GM13977 (cell line): ENCODE measurements around the gene CLEC16A.

Experiments used
- DNase-seq: peaks from one replicate; pipeline ENCODE4 v3.0.0; 2012; ENCODE audit warnings: low spot score
- in situ Hi-C: fragments of 300-500 bp; cut with MboI; formaldehyde crosslinking; loops from one replicate; pipeline ENCODE4 v1.12.0; 2022; ENCODE audit warnings: low sequenced_read_pairs, low pct_unique_long_range_greater_than_20kb, mixed read lengths, inconsistent platforms; ENCODE audit not compliant: unreplicated experiment
- TF ChIP-seq, protein P1 (sequence below): IDR thresholded peaks from 2 replicates; pipeline ENCODE4 v1.5.1; 2012; ENCODE audit warnings: mild to moderate bottlenecking, control low read depth; ENCODE audit not compliant: insufficient read depth; ENCODE audit errors: extremely low read depth, missing control alignments

CLEC16A gene

DNA sequence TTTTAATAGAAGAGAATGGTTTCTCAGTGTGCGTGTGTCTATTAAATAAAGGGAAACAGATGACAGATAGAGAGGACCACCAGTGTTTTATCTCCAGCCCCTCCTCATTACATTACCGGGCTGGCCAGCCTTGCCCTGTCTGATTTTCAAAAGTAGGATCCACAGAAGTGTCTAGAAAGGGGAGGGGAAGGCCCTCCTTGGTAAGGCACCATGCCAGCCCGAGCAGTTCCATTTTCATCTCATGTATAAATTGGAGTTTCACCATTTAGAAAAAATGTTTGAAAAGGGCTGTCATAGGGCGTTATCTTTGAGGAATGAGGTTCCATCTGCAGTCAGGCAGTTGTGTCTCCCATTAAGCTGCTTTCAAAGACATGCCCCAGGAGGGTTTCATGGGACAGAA, 214.9 kb downstream of the CLEC16A start:
- TF ChIP-seq, protein P1, sequence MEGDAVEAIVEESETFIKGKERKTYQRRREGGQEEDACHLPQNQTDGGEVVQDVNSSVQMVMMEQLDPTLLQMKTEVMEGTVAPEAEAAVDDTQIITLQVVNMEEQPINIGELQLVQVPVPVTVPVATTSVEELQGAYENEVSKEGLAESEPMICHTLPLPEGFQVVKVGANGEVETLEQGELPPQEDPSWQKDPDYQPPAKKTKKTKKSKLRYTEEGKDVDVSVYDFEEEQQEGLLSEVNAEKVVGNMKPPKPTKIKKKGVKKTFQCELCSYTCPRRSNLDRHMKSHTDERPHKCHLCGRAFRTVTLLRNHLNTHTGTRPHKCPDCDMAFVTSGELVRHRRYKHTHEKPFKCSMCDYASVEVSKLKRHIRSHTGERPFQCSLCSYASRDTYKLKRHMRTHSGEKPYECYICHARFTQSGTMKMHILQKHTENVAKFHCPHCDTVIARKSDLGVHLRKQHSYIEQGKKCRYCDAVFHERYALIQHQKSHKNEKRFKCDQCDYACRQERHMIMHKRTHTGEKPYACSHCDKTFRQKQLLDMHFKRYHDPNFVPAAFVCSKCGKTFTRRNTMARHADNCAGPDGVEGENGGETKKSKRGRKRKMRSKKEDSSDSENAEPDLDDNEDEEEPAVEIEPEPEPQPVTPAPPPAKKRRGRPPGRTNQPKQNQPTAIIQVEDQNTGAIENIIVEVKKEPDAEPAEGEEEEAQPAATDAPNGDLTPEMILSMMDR = no peak
- no peak for DNase-seq
- in situ Hi-C loops = no loop called here

DNA sequence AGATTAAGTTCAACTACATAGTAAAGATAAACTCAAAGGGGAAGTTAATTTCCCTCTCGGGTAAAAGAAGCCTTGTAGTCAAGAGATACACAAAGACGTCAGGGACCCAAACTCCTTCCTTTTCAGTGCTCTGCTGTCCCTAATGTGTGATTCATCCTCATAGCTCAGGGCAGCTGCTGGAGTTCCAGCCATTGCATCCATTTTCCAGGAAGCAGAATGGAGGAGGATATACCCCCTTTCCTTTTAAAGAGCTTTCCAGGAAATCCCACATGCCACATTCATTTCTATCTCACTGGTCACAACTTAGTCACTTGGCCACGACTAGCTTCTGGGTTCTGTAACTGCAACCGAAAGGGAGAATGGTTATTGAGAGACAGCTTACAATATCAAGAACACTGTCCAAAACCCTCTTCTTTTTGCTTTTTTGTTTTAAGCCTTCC, 216.3 kb downstream of the CLEC16A start:
- DNase-seq = no peak
- TF ChIP-seq, protein P1 = no peak
- in situ Hi-C loops = no loop called here

DNA sequence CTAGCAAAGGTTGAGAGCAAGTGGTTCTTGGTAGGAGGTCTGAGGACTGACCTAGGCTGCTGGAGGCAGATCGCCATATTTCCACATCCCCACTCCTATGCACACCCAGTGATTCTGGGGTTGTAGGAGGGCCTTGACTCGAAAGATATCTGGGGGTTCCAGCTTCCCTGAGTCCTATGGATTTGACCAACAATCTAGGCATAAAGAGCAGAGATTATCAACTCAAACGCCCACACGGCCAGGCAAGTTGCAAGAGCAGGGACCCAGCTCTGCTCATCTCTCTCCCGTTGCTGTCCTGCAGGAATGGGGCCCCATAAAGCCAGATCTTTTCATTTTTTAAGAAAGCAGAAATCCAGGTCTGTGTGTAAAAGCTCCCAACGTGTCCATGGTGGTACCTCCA, 217.1 kb downstream of the CLEC16A start:
- no peak for DNase-seq
- in situ Hi-C loops = no loop called here
- TF ChIP-seq, protein P1 = no peak

DNA sequence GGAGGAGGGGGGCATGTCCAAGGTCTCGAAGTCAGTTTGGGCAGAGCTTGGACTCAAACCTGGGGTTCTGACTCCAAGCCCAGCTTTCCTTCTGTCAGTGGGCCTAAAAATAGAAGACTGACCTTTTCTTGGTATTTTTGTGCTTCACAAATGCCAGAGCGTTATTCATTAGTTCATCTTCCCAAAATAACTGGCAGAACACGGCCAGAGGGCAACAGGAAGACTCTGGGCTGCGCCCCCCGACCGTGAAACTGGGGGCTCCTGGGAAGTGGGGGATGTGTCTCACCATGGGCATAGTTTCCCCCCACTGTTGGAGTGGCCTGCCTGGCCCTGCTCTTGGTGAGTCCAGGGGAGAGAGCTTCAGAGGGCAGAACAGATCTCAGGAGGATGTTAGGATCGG, 217.6 kb downstream of the CLEC16A start:
- TF ChIP-seq, protein P1 = no peak
- DNase-seq = no peak
- in situ Hi-C loops = no loop called here

DNA sequence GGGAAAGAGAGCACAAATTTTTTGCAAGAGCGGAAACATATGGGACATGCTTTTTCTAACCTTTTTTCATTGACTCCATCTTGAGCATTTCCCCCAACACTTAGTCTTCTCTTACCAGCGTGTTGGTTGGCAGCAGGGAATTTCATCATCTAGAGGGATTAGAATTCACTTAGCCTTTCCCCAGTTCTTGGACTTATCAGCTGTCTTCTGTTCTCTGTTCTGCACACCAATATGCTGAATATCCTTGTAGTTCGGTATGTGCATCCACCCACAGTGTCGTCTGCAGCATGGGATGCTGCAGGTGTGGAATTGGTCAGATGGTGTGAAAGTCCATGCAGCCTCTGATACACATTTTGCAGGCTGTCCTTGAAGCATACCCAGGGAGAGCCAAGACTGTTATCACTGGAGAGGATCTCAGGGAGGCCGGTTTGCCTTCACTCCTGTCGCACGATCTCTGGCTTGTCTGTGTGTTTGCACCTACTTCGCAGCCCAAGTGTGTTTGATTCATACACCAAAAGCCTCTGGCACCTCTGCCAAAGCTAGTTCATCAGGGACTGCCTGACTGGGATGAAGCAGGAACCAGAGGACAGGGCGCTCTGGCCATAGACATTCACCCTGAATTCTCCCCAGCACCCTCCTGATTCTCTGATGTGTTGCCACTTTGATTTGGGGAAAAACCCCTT, 218.4 kb downstream of the CLEC16A start:
- DNase-seq = no peak
- TF ChIP-seq, protein P1 = no peak
- in situ Hi-C loops = no loop called here

DNA sequence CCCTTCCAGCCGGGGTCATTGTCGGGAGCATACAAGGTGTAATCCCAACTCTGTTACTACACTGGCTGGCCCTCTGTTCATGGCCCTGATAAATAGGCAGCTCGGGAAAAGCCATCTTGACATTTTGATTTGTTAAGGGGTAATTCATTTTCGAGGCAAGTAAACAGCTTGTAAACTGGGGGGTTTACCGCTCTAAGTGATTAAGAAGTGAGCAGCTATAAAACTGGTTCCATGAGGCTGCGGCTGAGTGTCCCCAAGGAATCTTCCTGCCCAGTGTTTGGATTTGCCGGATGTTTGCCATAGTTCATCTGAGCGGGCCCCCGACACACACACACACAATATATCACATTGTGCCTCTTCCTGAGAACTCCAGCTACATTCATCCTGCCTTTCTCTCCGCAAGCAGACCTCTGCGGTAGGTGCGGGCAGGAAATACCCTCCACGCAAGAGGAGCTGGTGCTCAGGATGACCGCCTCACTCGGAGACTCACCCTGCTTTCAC, 219.4 kb downstream of the CLEC16A start:
- TF ChIP-seq, protein P1 = no peak
- in situ Hi-C loops = no loop called here
- DNase-seq = no peak
